SK-N-SH (cell line): Measurements from ENCODE around the gene DHX35. TPM values are rescaled to one million over a fixed set of nuclear protein-coding genes. Genes with fewer than 3 reads are reported as not detected.

ENCODE experiments used
- CTCF ChIA-PET: fragments of 300-600, 350-600 bp; formaldehyde crosslinking; extraction: SDS; loops from one replicate; lab custom pipeline; 2021; lab: Yijun Ruan, JAX
- POLR2A ChIA-PET: fragments of 350-600 bp; sonication (Branson Sonifier 250); formaldehyde crosslinking; extraction: SDS; loops from one replicate; lab custom pipeline; 2020; ENCODE audit warnings: antibody characterized with exemption, inconsistent platforms; lab: Yijun Ruan, JAX
- DNase-seq: peaks from one replicate; pipeline ENCODE4 v3.0.0; 2012
- H2AFZ ChIP-seq: fragments of 200-600 bp; sonication (generic); 2 replicates; pipeline ENCODE4 v1.8.1; 2016; ENCODE audit warnings: antibody characterized with exemption, mild to moderate bottlenecking, low read depth
- H3F3A ChIP-seq: fragments of 200-600 bp; sonication (generic); replicated peaks from 2 replicates; pipeline ENCODE3; 2016; ENCODE audit warnings: antibody characterized with exemption, mild to moderate bottlenecking; ENCODE audit not compliant: insufficient read depth
- H3K27ac ChIP-seq, 2 experiments: fragments of 200-500 bp in 1 of 2; fragments of 200-600 bp in 1 of 2; sonication (Bioruptor generic) in 1 of 2; sonication (generic), shearing (Covaris generic) in 1 of 2; 2 replicates each; pipeline versions ENCODE4 v1.5.1 to v1.6.1; 2014 to 2016; ENCODE audit warnings: low read depth in 2 of 2, inconsistent platforms in 1 of 2, low read length in 1 of 2, mild to moderate bottlenecking in 1 of 2, mixed read lengths in 1 of 2
- H3K27me3 ChIP-seq: fragments of 200-600 bp; sonication (generic), shearing (Covaris generic); 2 replicates; pipeline ENCODE4 v1.6.1; 2016; ENCODE audit warnings: mixed run types; ENCODE audit not compliant: insufficient read depth
- H3K36me3 ChIP-seq, 2 experiments: fragments of 200-500 bp in 1 of 2; fragments of 200-600 bp in 1 of 2; sonication (Bioruptor generic) in 1 of 2; sonication (generic) in 1 of 2; replicated peaks in 1 of 2; 2 replicates each; pipeline versions ENCODE3 to v1.5.1; 2014 to 2016; ENCODE audit warnings: low read length in 1 of 2, mild to moderate bottlenecking in 1 of 2; ENCODE audit not compliant: insufficient read depth in 2 of 2, control insufficient read depth in 1 of 2
- H3K4me1 ChIP-seq, 2 experiments: fragments of 200-500 bp in 1 of 2; fragments of 200-600 bp in 1 of 2; sonication (Bioruptor generic) in 1 of 2; sonication (generic), shearing (Covaris generic) in 1 of 2; 2 replicates each; pipeline versions ENCODE4 v1.5.1 to v1.6.1; 2014 to 2016; ENCODE audit warnings: low read depth in 1 of 2, low read length in 1 of 2, mixed run types in 1 of 2; ENCODE audit not compliant: insufficient read depth in 2 of 2, control insufficient read depth in 1 of 2
- H3K4me2 ChIP-seq: fragments of 200-600 bp; sonication (generic), shearing (Covaris generic); 2 replicates; pipeline ENCODE4 v1.6.1; 2017; ENCODE audit warnings: mixed run types
- H3K4me3 ChIP-seq, 2 experiments: fragments of 200-500 bp in 1 of 2; fragments of 200-600 bp in 1 of 2; sonication (Bioruptor generic) in 1 of 2; sonication (generic), shearing (Covaris generic) in 1 of 2; 2 replicates each; pipeline versions ENCODE4 v1.5.1 to v1.8.1; 2014 to 2016; ENCODE audit warnings: low read depth in 2 of 2, inconsistent platforms in 1 of 2, low read length in 1 of 2, mild to moderate bottlenecking in 1 of 2, mixed read lengths in 1 of 2, moderate library complexity in 1 of 2
- H3K79me2 ChIP-seq: fragments of 200-600 bp; sonication (generic); 2 replicates; pipeline ENCODE4 v1.8.1; 2017; ENCODE audit warnings: mild to moderate bottlenecking; ENCODE audit not compliant: insufficient read depth
- H3K9ac ChIP-seq: fragments of 200-600 bp; sonication (generic); 2 replicates; pipeline ENCODE4 v1.6.1; 2017; ENCODE audit warnings: mixed run types
- H3K9me2 ChIP-seq: fragments of 200-600 bp; sonication (generic); 2 replicates; pipeline ENCODE4 v1.6.1; 2017; ENCODE audit warnings: mixed run types
- H3K9me3 ChIP-seq: fragments of 200-600 bp; sonication (generic); 2 replicates; pipeline ENCODE4 v1.6.1; 2017; ENCODE audit warnings: mixed run types, mild to moderate bottlenecking, moderate library complexity
- H4K20me1 ChIP-seq: fragments of 200-600 bp; sonication (generic); 2 replicates; pipeline ENCODE4 v1.6.1; 2017; ENCODE audit warnings: mild to moderate bottlenecking, mixed run types; ENCODE audit not compliant: insufficient read depth
- CHD2 ChIP-seq: fragments of 150-350 bp; IDR thresholded peaks from 2 replicates; pipeline ENCODE4 v1.6.1; 2018; ENCODE audit warnings: low read length; ENCODE audit not compliant: partially characterized antibody
- ELF1 ChIP-seq: IDR thresholded peaks from 2 replicates; pipeline ENCODE4 v1.4.0; 2012
- EZH2phosphoT487 ChIP-seq: fragments of 200-600 bp; sonication (generic); IDR thresholded peaks from 2 replicates; pipeline ENCODE4 v1.6.1; 2017; ENCODE audit warnings: low read depth, mixed run types, mild to moderate bottlenecking, antibody characterized with exemption, moderate library complexity, borderline replicate concordance
- FOXM1 ChIP-seq: IDR thresholded peaks from 2 replicates; pipeline ENCODE4 v1.4.0; 2012; ENCODE audit warnings: low read depth, mild to moderate bottlenecking
- GABPA ChIP-seq: IDR thresholded peaks from 2 replicates; pipeline ENCODE4 v1.4.0; 2012; ENCODE audit warnings: low read depth, mild to moderate bottlenecking
- JUND ChIP-seq: IDR thresholded peaks from 2 replicates; pipeline ENCODE4 v1.4.0; 2012
- NFIC ChIP-seq: IDR thresholded peaks from 2 replicates; pipeline ENCODE4 v1.4.0; 2012; ENCODE audit warnings: borderline replicate concordance
- NRF1 ChIP-seq: IDR thresholded peaks from 2 replicates; pipeline ENCODE4 v1.6.1; 2012; ENCODE audit warnings: low read depth, mild to moderate bottlenecking, low read length
- POLR2AphosphoS5 ChIP-seq: IDR thresholded peaks from 2 replicates; pipeline ENCODE4 v1.6.1; 2012; ENCODE audit warnings: low read depth, low read length
- RAD21 ChIP-seq: IDR thresholded peaks from 2 replicates; pipeline ENCODE4 v1.6.1; 2012; ENCODE audit warnings: mild to moderate bottlenecking, low read length
- RFX5 ChIP-seq: IDR thresholded peaks from 2 replicates; pipeline ENCODE4 v1.6.1; 2012; ENCODE audit warnings: mild to moderate bottlenecking, improper control_type of control experiment, low read length
- RXRA ChIP-seq: IDR thresholded peaks from 2 replicates; pipeline ENCODE4 v1.4.0; 2012; ENCODE audit warnings: low read depth, mild to moderate bottlenecking, borderline replicate concordance
- SIN3A ChIP-seq: IDR thresholded peaks from 2 replicates; pipeline ENCODE4 v1.6.1; 2012; ENCODE audit warnings: low read depth, mild to moderate bottlenecking, low read length, moderate library complexity, borderline replicate concordance
- TEAD4 ChIP-seq: IDR thresholded peaks from 2 replicates; pipeline ENCODE4 v1.4.0; 2012; ENCODE audit warnings: mild to moderate bottlenecking, borderline replicate concordance; ENCODE audit not compliant: insufficient read depth
- WGBS: methylation state at CpG from one replicate; pipeline ENCODE4 v1.1.6; 2017; ENCODE audit warnings: low lambda C conversion rate; 5-methylcytosine and 5-hydroxymethylcytosine counted together
- polyA plus RNA-seq, 3 experiments: library from polyadenylated mRNA; depleted of rRNA; stranded (reverse); fragments of >200 nt; gene quantifications; 2 replicates each; pipeline ENCODE4 v1.2.3, GENCODE V29; 2012
- TF ChIP-seq, protein P1 (sequence below): IDR thresholded peaks from 2 replicates; pipeline ENCODE4 v1.6.1; 2012; ENCODE audit warnings: mild to moderate bottlenecking, low read depth, low read length, moderate library complexity
- TF ChIP-seq, protein P2 (sequence below): fragments of 200-600 bp; sonication (generic); IDR thresholded peaks from 2 replicates; pipeline ENCODE4 v1.6.1; 2017; ENCODE audit warnings: antibody characterized with exemption, mild to moderate bottlenecking, moderate library complexity
- TF ChIP-seq, protein P3 (sequence below): fragments of 150-350 bp; IDR thresholded peaks from 2 replicates; pipeline ENCODE4 v1.6.1; 2016; ENCODE audit warnings: mild to moderate bottlenecking, low read depth, low read length
- TF ChIP-seq, protein P4 (sequence below): IDR thresholded peaks from 2 replicates; pipeline ENCODE4 v1.4.0; 2012; ENCODE audit warnings: low read depth
- TF ChIP-seq, protein P5 (sequence below): IDR thresholded peaks from 2 replicates; pipeline ENCODE4; 2012

Gene DHX35
- polyA plus RNA-seq, 1 of the 3 experiments (the other 2 are of a cell fraction) = 17.1 TPM

DNA sequence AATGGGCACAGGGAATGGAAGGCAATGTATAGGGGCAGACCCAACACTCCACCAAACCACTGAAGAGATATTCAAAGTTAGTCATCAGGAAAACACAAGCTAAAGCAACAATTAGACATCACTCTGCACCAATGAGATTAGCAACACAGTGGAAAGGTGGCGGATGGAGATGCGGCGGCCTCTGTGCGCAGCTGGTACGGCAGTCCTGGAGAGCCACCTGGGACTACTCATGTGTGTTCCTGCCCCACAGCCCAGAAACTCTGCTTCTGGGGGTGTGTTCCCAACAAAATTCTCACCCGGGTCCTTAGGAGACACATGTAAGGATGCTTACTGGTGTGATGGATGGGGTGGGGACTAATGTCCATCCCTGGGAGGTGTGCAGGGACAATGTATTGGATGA lies 82.4 kb downstream of the DHX35 start:
- TF ChIP-seq, protein P1, sequence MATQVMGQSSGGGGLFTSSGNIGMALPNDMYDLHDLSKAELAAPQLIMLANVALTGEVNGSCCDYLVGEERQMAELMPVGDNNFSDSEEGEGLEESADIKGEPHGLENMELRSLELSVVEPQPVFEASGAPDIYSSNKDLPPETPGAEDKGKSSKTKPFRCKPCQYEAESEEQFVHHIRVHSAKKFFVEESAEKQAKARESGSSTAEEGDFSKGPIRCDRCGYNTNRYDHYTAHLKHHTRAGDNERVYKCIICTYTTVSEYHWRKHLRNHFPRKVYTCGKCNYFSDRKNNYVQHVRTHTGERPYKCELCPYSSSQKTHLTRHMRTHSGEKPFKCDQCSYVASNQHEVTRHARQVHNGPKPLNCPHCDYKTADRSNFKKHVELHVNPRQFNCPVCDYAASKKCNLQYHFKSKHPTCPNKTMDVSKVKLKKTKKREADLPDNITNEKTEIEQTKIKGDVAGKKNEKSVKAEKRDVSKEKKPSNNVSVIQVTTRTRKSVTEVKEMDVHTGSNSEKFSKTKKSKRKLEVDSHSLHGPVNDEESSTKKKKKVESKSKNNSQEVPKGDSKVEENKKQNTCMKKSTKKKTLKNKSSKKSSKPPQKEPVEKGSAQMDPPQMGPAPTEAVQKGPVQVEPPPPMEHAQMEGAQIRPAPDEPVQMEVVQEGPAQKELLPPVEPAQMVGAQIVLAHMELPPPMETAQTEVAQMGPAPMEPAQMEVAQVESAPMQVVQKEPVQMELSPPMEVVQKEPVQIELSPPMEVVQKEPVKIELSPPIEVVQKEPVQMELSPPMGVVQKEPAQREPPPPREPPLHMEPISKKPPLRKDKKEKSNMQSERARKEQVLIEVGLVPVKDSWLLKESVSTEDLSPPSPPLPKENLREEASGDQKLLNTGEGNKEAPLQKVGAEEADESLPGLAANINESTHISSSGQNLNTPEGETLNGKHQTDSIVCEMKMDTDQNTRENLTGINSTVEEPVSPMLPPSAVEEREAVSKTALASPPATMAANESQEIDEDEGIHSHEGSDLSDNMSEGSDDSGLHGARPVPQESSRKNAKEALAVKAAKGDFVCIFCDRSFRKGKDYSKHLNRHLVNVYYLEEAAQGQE = no peak
- TF ChIP-seq EZH2phosphoT487 (no peak), RFX5 (no peak), NRF1 (no peak), GABPA (no peak), POLR2AphosphoS5 (no peak), NFIC (no peak), FOXM1 (no peak), CHD2 (no peak), RAD21 (no peak), RXRA (no peak)
- TF ChIP-seq, protein P2, sequence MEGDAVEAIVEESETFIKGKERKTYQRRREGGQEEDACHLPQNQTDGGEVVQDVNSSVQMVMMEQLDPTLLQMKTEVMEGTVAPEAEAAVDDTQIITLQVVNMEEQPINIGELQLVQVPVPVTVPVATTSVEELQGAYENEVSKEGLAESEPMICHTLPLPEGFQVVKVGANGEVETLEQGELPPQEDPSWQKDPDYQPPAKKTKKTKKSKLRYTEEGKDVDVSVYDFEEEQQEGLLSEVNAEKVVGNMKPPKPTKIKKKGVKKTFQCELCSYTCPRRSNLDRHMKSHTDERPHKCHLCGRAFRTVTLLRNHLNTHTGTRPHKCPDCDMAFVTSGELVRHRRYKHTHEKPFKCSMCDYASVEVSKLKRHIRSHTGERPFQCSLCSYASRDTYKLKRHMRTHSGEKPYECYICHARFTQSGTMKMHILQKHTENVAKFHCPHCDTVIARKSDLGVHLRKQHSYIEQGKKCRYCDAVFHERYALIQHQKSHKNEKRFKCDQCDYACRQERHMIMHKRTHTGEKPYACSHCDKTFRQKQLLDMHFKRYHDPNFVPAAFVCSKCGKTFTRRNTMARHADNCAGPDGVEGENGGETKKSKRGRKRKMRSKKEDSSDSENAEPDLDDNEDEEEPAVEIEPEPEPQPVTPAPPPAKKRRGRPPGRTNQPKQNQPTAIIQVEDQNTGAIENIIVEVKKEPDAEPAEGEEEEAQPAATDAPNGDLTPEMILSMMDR = no peak

DNA sequence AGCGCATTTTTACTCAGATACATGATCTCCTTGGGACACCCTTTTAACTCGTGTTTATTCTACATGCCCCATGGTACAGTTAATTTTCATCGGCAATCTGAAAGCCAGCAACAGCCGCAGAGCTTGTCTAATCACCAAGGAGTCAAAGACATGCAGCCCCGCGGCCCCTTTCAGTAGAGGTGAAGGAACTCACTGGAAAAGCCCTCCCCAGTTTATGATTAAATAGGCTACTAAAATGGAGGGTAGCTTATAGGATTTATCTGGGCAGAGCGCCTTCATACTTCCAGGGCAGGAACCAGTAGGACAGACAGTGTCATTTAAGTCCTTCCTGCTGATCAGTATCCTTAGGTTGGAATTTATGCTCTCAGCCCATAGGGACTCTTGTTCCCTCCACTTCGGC lies 83.5 kb downstream of the DHX35 start:
- peaks cover 10% of the 10 kb centered on the region; the same call in 1 of the 2 replicates for H4K20me1 ChIP-seq
- H3K27ac ChIP-seq = no peak overlapping the region
- H3K36me3 ChIP-seq = peaks cover 5% of the 10 kb centered on the region in 2 experiments
- H2AFZ ChIP-seq = no peak overlapping the region
- WGBS = 95% methylated on average over 8 of the region's 8 CpGs
- no peaks in the 10 kb centered on the region for H3K9me2 ChIP-seq
- ChIA-PET CTCF (interaction anchor here (1.2 to 16.3 kb wide), 4 partner anchors 20 to 398 kb away, joined by 3 to 444 read pairs (median 44); partner anchors contain the start of gene FAM83D), POLR2A (no interaction called here)
- H3K9ac ChIP-seq = no peak overlapping the region
- no peak overlapping the region for H3K4me3 ChIP-seq
- no peaks in the 10 kb centered on the region for H3K9me3 ChIP-seq
- H3K4me1 ChIP-seq = peaks cover 10 to 13% of the 10 kb centered on the region in 2 experiments; a peak in 2 of 4 replicates
- no peaks in the 10 kb centered on the region for H3K79me2 ChIP-seq
- no peaks in the 10 kb centered on the region for H3K27me3 ChIP-seq
- no peak overlapping the region for H3K4me2 ChIP-seq
- peaks cover 14% of the 10 kb centered on the region for H3F3A ChIP-seq
- no peak for DNase-seq
- TF ChIP-seq JUND (no peak), ELF1 (no peak), SIN3A (no peak), EZH2phosphoT487 (no peak), TEAD4 (no peak)
- TF ChIP-seq, protein P3, sequence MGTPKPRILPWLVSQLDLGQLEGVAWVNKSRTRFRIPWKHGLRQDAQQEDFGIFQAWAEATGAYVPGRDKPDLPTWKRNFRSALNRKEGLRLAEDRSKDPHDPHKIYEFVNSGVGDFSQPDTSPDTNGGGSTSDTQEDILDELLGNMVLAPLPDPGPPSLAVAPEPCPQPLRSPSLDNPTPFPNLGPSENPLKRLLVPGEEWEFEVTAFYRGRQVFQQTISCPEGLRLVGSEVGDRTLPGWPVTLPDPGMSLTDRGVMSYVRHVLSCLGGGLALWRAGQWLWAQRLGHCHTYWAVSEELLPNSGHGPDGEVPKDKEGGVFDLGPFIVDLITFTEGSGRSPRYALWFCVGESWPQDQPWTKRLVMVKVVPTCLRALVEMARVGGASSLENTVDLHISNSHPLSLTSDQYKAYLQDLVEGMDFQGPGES = no peak
- TF ChIP-seq, protein P4, sequence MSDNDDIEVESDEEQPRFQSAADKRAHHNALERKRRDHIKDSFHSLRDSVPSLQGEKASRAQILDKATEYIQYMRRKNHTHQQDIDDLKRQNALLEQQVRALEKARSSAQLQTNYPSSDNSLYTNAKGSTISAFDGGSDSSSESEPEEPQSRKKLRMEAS = no peak
- TF ChIP-seq, protein P5, sequence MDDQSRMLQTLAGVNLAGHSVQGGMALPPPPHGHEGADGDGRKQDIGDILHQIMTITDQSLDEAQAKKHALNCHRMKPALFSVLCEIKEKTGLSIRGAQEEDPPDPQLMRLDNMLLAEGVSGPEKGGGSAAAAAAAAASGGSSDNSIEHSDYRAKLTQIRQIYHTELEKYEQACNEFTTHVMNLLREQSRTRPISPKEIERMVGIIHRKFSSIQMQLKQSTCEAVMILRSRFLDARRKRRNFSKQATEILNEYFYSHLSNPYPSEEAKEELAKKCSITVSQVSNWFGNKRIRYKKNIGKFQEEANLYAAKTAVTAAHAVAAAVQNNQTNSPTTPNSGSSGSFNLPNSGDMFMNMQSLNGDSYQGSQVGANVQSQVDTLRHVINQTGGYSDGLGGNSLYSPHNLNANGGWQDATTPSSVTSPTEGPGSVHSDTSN = no peak

More for the DNA sequence above, 82.4 kb downstream of the DHX35 start:
- Histone ChIP-seq H3K36me3 (peaks cover 5 to 14% of the 10 kb centered on the region in 2 experiments), H3K4me1 (peaks cover 13 to 16% of the 10 kb centered on the region in 2 experiments; a peak in 2 of 4 replicates), H3K27me3 (no peaks in the 10 kb centered on the region), H3K4me2 (no peak overlapping the region), H3K4me3 (no peak overlapping the region), H3K9ac (no peak overlapping the region), H2AFZ (no peak overlapping the region), H3K9me2 (no peaks in the 10 kb centered on the region), H3K27ac (no peak overlapping the region), H4K20me1 (peaks cover 10% of the 10 kb centered on the region; the same call in 1 of the 2 replicates), H3K9me3 (no peaks in the 10 kb centered on the region), H3F3A (peaks cover 14% of the 10 kb centered on the region), H3K79me2 (no peaks in the 10 kb centered on the region)
- POLR2A ChIA-PET = no interaction called here
- DNase-seq = no peak
- CTCF ChIA-PET = interaction anchor here (0.6 to 16.3 kb wide), 3 partner anchors 40 to 526 kb away, joined by 3 to 444 read pairs (median 3); partner anchors contain the start of gene FAM83D
- WGBS = 92% methylated on average over 5 of the region's 6 CpGs
